Mesothelial cell of epicardium (in vitro differentiated cells): ENCODE data around the gene CLASP2. TPM values are rescaled to one million over a fixed set of nuclear protein-coding genes. Genes with fewer than 3 reads are reported as not detected.

Source experiments
- DNase-seq, 2 experiments: peaks; one replicate each; pipeline ENCODE4 v3.0.0; 2021; ENCODE audit warnings: low spot score in 2 of 2; ENCODE audit not compliant: unreplicated experiment in 2 of 2
- H3K27ac Mint-ChIP-seq: 2 replicates; pipeline ENCODE4 v1.8.0; 2021; ENCODE audit warnings: mixed read lengths
- H3K27me3 Mint-ChIP-seq: 2 replicates; pipeline ENCODE4 v1.8.0; 2021; ENCODE audit warnings: low read depth, mixed read lengths
- H3K36me3 Mint-ChIP-seq: 2 replicates; pipeline ENCODE4 v1.8.0; 2021; ENCODE audit warnings: mixed read lengths
- H3K4me1 Mint-ChIP-seq: 2 replicates; pipeline ENCODE4 v1.8.0; 2021; ENCODE audit warnings: mixed read lengths
- H3K4me3 Mint-ChIP-seq: 2 replicates; pipeline ENCODE4 v1.8.0; 2021; ENCODE audit warnings: mild to moderate bottlenecking, moderate library complexity, mixed read lengths
- H3K9me3 Mint-ChIP-seq: 2 replicates; pipeline ENCODE4 v1.8.0; 2021; ENCODE audit warnings: mixed read lengths
- total RNA-seq: library from RNA; stranded (reverse); gene quantifications from 3 replicates; pipeline ENCODE4 v1.2.1, GENCODE V29; 2021
- TF ChIP-seq, protein P1 (sequence below): fragments of 200-600 bp; sonication (generic); IDR thresholded peaks from one replicate; pipeline ENCODE4 v1.5.0; 2021; ENCODE audit warnings: antibody characterized with exemption; ENCODE audit not compliant: unreplicated experiment

CLASP2 gene
- total RNA-seq, 1 donor from 2014 or later: 64.4 TPM

GRCh38 chr3:33577173-33577572 lies 140.9 kb downstream of the CLASP2 start:
- no peak for DNase-seq
- H3K27ac Mint-ChIP-seq: no peak overlapping the region
- peaks cover 11% of the 10 kb centered on the region for H3K4me1 Mint-ChIP-seq
- no peak overlapping the region for H3K4me3 Mint-ChIP-seq
- no peaks in the 10 kb centered on the region for H3K9me3 Mint-ChIP-seq
- H3K36me3 Mint-ChIP-seq: peaks cover 5% of the 10 kb centered on the region
- TF ChIP-seq, protein P1, sequence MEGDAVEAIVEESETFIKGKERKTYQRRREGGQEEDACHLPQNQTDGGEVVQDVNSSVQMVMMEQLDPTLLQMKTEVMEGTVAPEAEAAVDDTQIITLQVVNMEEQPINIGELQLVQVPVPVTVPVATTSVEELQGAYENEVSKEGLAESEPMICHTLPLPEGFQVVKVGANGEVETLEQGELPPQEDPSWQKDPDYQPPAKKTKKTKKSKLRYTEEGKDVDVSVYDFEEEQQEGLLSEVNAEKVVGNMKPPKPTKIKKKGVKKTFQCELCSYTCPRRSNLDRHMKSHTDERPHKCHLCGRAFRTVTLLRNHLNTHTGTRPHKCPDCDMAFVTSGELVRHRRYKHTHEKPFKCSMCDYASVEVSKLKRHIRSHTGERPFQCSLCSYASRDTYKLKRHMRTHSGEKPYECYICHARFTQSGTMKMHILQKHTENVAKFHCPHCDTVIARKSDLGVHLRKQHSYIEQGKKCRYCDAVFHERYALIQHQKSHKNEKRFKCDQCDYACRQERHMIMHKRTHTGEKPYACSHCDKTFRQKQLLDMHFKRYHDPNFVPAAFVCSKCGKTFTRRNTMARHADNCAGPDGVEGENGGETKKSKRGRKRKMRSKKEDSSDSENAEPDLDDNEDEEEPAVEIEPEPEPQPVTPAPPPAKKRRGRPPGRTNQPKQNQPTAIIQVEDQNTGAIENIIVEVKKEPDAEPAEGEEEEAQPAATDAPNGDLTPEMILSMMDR: no peak
- H3K27me3 Mint-ChIP-seq: no peaks in the 10 kb centered on the region

DNA sequence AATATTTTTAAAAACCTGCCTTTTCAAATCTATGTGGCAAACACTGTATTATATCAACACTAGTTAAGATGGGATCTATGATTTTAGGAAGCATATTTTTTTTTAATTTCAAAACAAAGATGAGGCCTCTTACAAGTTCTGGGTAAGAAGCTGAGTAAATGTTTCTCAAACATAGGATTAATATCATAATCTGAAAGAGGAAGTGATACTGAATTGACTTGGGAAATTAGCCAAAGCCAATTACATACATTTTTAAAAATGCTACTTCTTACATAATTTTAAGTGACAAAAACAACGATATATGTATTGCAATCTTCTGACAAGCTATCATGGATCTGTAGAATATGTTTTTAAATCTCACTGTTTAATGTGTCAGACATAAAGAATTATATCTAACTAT lies 142.7 kb downstream of the CLASP2 start:
- TF ChIP-seq, protein P1: no peak
- Mint-ChIP-seq H3K9me3 (peaks cover 4% of the 10 kb centered on the region), H3K27me3 (no peaks in the 10 kb centered on the region), H3K36me3 (peaks cover 13% of the 10 kb centered on the region), H3K4me3 (no peak overlapping the region), H3K27ac (no peak overlapping the region), H3K4me1 (peaks cover 6% of the 10 kb centered on the region)
- DNase-seq: no peak

GRCh38 chr3:33557829-33558228 lies 160.2 kb downstream of the CLASP2 start:
- no peak for DNase-seq
- Mint-ChIP-seq H3K36me3 (peaks cover 16% of the 10 kb centered on the region), H3K27ac (no peak overlapping the region), H3K4me3 (no peak overlapping the region), H3K4me1 (no peaks in the 10 kb centered on the region), H3K9me3 (no peaks in the 10 kb centered on the region), H3K27me3 (no peaks in the 10 kb centered on the region)
- TF ChIP-seq, protein P1: no peak

DNA sequence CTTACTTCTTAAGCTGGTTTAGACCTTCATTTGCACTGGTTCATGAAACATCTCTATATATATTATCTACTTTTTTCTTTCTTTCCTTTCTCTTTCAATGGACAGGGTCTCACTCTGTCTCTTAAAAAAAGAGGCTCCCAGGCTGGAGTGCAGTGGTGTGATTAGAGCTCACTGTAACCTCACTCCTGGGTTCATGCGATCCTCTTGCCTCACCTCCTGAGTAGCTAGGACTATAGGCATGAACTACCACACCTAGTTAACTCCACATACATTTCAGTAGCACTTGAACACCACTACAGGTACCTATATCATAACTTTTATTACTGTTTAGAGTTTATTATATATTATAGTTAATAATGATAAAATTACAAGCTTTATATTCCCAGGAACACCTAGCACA lies 160.8 kb downstream of the CLASP2 start:
- H3K4me1 Mint-ChIP-seq: no peaks in the 10 kb centered on the region
- no peaks in the 10 kb centered on the region for H3K9me3 Mint-ChIP-seq
- H3K4me3 Mint-ChIP-seq: no peak overlapping the region
- TF ChIP-seq, protein P1: no peak
- H3K27ac Mint-ChIP-seq: no peak overlapping the region
- peaks cover 16% of the 10 kb centered on the region for H3K36me3 Mint-ChIP-seq
- DNase-seq: no peak
- no peaks in the 10 kb centered on the region for H3K27me3 Mint-ChIP-seq

DNA sequence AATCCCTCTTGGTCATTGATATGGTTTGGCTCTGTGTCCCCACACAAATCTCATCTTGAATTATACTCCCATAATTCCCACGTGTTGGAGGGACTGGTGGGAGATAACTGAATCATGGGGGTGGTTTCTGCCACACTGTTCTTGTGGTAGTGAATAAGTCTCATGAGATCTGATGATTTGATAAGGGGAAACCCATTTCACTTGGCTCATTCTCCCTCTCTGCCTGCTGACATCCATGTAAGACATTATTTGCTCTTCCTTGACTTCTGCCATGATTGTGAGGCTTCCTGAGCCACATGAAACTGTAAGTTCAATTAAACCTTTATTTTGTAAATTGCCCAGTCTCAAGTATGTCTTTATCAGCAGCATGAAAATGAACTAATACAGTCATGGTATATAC lies 171.0 kb downstream of the CLASP2 start:
- Mint-ChIP-seq H3K4me3 (no peak overlapping the region), H3K36me3 (peaks cover 33% of the 10 kb centered on the region), H3K4me1 (no peaks in the 10 kb centered on the region), H3K27ac (no peak overlapping the region), H3K9me3 (peaks cover 18% of the 10 kb centered on the region), H3K27me3 (no peaks in the 10 kb centered on the region)
- TF ChIP-seq, protein P1: no peak
- DNase-seq: no peak

DNA sequence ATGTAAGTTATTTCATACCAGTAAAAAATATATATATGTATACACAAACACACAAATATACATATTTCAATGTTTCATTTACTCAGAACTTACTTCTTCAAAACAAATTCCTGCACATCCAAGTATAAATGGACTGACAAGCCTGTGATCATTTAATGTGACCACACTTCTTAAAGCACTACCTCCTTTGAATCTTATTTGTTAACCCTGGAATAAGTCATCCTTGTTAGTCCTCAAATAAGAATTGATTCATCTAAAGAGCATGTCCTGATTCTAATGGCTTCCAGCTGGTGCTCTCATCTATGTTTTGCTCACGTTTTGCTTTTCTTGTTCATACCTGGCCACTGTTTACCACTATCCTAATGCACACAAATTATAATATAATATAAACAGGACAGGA lies 173.9 kb downstream of the CLASP2 start:
- DNase-seq: no peak
- Mint-ChIP-seq H3K9me3 (peaks cover 16% of the 10 kb centered on the region), H3K27ac (no peak overlapping the region), H3K27me3 (no peaks in the 10 kb centered on the region), H3K36me3 (peaks cover 32% of the 10 kb centered on the region), H3K4me1 (no peaks in the 10 kb centered on the region), H3K4me3 (no peak overlapping the region)
- TF ChIP-seq, protein P1: no peak
